Colonic mucosa (tissue), 4 donors: ENCODE results near the gene PWP2. TPM values are rescaled to one million over a fixed set of nuclear protein-coding genes. Genes with fewer than 3 reads are reported as not detected.
A peak's percentile ranks its signal among the peaks of the same experiment; 100 is the strongest.

Experiments
- DNase-seq: peaks from one replicate; pipeline ENCODE4 v3.0.0-alpha.2; 2020
- H3K27ac ChIP-seq: fragments of 200-600 bp; one replicate; pipeline ENCODE4 v1.8.0; 2021
- H3K27me3 ChIP-seq: fragments of 200-600 bp; one replicate; pipeline ENCODE4 v1.8.0; 2021
- H3K36me3 ChIP-seq: fragments of 200-600 bp; one replicate; pipeline ENCODE4 v1.8.0; 2021
- H3K4me1 ChIP-seq: fragments of 200-600 bp; one replicate; pipeline ENCODE4 v1.8.0; 2021; ENCODE audit warnings: mild to moderate bottlenecking
- H3K4me3 ChIP-seq: fragments of 200-600 bp; one replicate; pipeline ENCODE4 v1.8.0; 2021
- H3K9ac ChIP-seq, 2 donors: one replicate each; pipeline ENCODE4 v1.7.0; 2013; ENCODE audit warnings: control low read depth in 2 of 2, low read depth in 2 of 2, low read length in 2 of 2
- H3K9me3 ChIP-seq: fragments of 200-600 bp; one replicate; pipeline ENCODE4 v1.8.0; 2021
- intact Hi-C: fragments of 100-400 bp; cut with DNase I; formaldehyde crosslinking; loops from one replicate; pipeline ENCODE4 v1.14.1; 2022
- total RNA-seq, 2 donors: library from RNA; stranded (reverse); fragmentation: NEBNext Ultra II Directional in 1 of 2; extraction: Animal tissue kit (Norgen Biotek cat#: 25700) in 1 of 2; gene quantifications; one replicate each; pipeline ENCODE4 v1.2.1, GENCODE V29; 2021
- TF ChIP-seq, protein P1 (sequence below): fragments of 200-600 bp; IDR thresholded peaks from one replicate; pipeline ENCODE4 v1.8.0; 2022; ENCODE audit warnings: antibody characterized with exemption, mild to moderate bottlenecking
- donor health status: healthy.
- donor health status: DM: no; HTN: no; CAD: no.
- donor health status: DM: no; HTN: no; CAD: no.

PWP2 gene
- total RNA-seq, 2 donors from 2014 or later, result 2.3 to 3.1 TPM

DNA sequence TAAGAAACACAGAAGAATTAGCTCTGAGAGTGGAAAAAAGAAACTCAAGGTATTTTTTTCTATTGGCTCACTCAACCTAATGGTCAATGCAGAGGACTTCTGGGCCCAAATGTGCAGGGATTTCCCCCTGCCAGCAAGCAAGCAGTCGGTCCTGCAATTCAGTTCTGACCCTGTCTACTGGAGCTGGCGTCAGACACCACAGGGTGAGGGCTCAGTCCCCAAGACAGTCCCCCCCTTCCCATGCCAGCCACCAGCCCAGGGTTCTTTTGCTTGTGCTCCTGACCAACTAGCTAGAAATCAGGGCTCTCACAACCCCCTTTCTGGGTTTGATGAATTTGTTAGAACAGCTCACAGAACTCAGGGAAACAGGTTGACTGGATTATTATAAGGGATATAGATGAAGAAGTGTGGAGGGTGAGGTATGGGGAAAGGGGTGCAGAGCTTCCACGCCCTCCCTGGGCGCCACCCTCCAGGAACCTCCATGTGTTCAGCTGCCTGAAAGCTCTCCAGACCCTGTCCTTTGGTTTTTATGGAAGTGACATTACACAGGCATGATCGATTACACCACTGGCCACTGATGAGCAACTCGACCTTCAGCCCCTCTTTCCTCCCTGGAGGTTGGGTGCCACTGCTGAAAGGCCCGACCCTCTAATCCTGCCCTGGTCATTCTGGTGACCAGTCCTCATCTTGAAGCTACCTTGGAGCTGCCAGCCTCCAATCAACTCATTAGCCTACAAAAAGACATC is 22.5 kb upstream of the PWP2 start:
- intact Hi-C loops, result no loop called here
- Histone ChIP-seq H3K9me3 (no peaks in the 10 kb centered on the region), H3K4me3 (no peak overlapping the region), H3K36me3 (no peaks in the 10 kb centered on the region), H3K27ac (peak overlapping the region; percentile 58), H3K4me1 (peaks cover 11% of the 10 kb centered on the region), H3K9ac (no peak overlapping the region), H3K27me3 (no peaks in the 10 kb centered on the region)
- TF ChIP-seq, protein P1, sequence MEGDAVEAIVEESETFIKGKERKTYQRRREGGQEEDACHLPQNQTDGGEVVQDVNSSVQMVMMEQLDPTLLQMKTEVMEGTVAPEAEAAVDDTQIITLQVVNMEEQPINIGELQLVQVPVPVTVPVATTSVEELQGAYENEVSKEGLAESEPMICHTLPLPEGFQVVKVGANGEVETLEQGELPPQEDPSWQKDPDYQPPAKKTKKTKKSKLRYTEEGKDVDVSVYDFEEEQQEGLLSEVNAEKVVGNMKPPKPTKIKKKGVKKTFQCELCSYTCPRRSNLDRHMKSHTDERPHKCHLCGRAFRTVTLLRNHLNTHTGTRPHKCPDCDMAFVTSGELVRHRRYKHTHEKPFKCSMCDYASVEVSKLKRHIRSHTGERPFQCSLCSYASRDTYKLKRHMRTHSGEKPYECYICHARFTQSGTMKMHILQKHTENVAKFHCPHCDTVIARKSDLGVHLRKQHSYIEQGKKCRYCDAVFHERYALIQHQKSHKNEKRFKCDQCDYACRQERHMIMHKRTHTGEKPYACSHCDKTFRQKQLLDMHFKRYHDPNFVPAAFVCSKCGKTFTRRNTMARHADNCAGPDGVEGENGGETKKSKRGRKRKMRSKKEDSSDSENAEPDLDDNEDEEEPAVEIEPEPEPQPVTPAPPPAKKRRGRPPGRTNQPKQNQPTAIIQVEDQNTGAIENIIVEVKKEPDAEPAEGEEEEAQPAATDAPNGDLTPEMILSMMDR, result no peak
- peak; percentile 15 for DNase-seq

DNA sequence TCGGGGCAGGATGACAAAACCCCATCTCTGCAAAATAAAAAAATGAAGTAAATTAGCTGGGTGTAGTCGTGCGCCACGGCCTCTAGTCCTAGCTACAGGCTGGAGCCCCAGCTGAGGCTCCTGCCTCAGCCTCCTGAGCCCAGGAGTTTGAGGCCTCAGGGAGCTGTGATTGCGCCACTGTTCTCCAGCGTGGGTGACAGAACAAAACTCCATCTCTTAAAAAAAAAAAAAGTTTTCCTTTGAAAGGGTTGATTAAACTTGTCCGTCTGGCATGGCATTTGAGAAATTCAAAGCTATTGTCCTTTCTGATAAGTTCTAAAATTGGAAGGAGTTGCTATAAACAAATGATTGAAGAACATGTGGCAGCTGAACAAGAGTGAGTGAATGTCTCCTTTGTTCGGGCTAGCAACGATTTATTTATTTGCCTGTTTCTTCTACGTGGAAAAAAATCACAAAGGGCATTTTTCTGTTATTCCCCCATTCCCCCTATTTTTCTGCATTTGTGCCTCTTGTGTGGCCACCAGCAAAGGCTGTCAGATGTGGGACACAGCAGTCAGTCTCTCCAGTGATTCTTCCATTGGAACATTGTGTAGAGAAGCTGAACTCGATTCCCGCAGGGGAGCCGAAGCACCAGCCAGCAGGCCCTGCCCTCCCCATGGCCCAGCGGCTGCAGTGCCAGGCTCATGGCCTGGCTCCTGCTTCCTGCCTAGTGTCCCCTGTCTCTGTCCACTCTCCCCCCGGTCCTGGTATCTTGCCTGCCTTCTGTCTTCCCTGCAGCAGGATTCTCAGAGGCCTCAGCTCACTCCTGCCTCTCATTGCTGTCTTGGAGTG is 21.5 kb upstream of the PWP2 start:
- intact Hi-C loops, result no loop called here

DNA sequence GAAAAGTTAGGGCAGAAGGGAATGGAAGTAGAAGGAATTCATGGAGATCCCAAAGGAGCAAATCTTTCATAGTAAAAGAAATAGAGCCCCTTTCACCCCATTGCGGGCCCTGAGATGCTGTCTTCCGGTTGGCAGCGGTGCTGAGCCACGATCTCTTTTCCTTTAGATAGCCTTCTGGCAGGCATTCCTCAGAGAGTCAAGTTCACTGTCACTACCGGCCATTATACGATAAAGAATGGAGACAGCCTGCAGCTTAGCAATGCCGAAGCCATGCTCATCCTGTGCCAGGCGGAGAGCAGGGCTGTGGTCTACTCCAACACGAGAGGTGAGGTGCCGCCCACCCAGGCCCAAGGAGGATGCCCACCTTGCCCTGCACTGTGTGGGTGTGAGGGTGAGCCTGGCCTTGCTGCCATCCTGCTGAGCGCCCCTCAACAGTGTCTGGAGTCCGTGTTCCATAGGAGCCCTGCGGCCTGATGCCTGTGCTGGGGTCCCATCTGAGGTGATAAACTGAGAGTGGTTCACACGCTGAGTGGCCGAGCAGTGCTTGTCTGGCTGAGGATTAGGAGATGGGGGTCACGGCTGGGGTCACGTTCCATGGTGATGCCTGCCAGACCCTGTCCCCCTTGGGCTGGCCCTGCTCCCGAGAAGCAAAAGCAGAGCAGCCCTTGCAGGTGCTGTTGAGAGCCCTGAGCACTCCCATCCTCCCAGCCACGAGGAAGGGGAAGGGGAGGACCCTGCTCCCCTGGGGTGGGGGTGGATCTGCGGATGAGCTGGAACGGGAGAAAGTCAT is 20.4 kb upstream of the PWP2 start:
- H3K27ac ChIP-seq, result no peak overlapping the region
- H3K27me3 ChIP-seq, result no peaks in the 10 kb centered on the region
- H3K4me1 ChIP-seq, result peaks cover 11% of the 10 kb centered on the region
- TF ChIP-seq, protein P1, result no peak
- H3K9ac ChIP-seq, result peak overlapping the region in 1 of 2 donors; percentile 97
- H3K36me3 ChIP-seq, result no peaks in the 10 kb centered on the region
- peak; percentile 18 for DNase-seq
- H3K4me3 ChIP-seq, result no peak overlapping the region
- H3K9me3 ChIP-seq, result no peaks in the 10 kb centered on the region
- intact Hi-C loops, result no loop called here

More for the DNA sequence above, 21.5 kb upstream of the PWP2 start:
- H3K9ac ChIP-seq, result no peak overlapping the region
- no peaks in the 10 kb centered on the region for H3K36me3 ChIP-seq
- no peak overlapping the region for H3K4me3 ChIP-seq
- no peaks in the 10 kb centered on the region for H3K27me3 ChIP-seq
- no peaks in the 10 kb centered on the region for H3K9me3 ChIP-seq
- peak; percentile 12 for DNase-seq
- peaks cover 11% of the 10 kb centered on the region for H3K4me1 ChIP-seq
- TF ChIP-seq, protein P1, result no peak
- H3K27ac ChIP-seq, result no peak overlapping the region

DNA sequence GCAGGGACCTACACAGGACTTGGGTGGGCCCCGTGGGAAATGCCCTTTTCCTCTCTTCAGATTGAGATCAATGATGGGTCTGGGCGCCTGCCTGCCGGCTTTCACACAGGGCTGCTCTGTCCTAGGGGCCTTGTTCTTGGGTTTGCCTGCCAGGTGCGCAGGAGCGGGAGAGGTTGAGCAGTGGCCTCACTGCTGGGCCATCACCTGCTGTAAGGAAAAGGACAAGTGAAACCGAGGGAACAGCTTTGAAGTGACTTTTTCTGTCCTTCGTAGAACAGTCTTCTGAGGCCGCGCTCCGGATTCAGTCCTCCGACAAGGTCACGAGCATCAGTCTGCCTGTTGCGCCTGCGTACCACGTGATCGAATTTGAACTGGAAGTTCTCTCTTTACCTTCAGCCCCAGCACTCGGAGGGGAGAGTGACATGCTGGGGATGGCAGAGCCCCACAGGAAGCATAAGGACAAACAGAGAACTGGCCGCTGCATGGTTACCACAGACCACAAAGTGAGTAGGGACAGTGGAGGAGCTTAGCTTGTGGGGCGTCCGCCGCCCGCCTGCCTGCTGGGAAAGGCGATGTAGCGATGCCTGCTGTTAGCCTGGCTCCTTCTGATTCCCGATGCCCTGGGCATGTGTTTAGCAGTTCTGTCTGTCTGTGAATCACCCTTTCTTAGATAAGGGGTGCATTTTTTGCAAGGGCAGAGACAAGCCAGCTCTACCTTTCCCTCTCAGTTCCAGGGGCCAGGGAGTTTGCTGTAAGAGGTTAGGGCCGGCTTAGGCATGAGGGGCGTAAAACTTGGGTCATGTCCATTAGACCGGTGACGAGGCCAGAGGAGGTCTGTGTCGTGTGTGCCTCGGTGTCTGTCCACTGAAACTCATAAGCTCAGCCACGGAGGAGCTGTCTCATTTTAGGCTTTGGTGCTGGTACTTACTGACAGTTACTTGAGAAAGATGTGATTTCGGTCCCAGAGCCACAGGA is 19.5 kb upstream of the PWP2 start:
- TF ChIP-seq, protein P1, result no peak
- Histone ChIP-seq H3K4me3 (no peak overlapping the region), H3K36me3 (no peaks in the 10 kb centered on the region), H3K9me3 (no peaks in the 10 kb centered on the region), H3K27me3 (no peaks in the 10 kb centered on the region), H3K4me1 (peaks cover 15% of the 10 kb centered on the region), H3K9ac (peak overlapping the region in 1 of 2 donors; percentile 97), H3K27ac (peak overlapping the region; percentile 90)
- intact Hi-C loops, result no loop called here
- peak; percentile 29 for DNase-seq
